ENCODE data around the gene PXDN. TPM values are rescaled to one million over a fixed set of nuclear protein-coding genes. Genes with fewer than 3 reads are reported as not detected.

Gene PXDN
- total RNA-seq, 2 donors from 2014 or later = 29.5 to 40.8 TPM

- WGBS = 20% methylated on average over 23 of the region's 24 CpGs
- TF ChIP-seq POLR2A (IDR thresholded peaks at IDR 0.05) = no peak
- peak; percentile 26 to 78 (median 64) for TF ChIP-seq CTCF (IDR thresholded peaks at IDR 0.05)
- TF ChIP-seq POLR2AphosphoS5 (IDR thresholded peaks at IDR 0.05) = peak; percentile 27
- H3K27ac ChIP-seq = peak overlapping the region in 1 of 2 donors; percentile 18
- no peak overlapping the region for H3K4me3 ChIP-seq
- H3K27me3 ChIP-seq (replicated peaks; ENCODE audit: insufficient read depth) = no peaks in the 10 kb centered on the region
- peak; percentile 74 for DNase-seq (ENCODE audit: low spot score)
- no peaks in the 10 kb centered on the region for H3K9me3 ChIP-seq
- no peaks in the 10 kb centered on the region for H3K4me1 ChIP-seq (replicated peaks)
- intact Hi-C loops (cut with DNase I) = no loop called here
- no peaks in the 10 kb centered on the region for H3K36me3 ChIP-seq
These were observed 6.8 kb upstream of the PXDN start for GRCh38 chr2:1750933-1751766.

- no peak for DNase-seq (ENCODE audit: low spot score)
- Histone ChIP-seq H3K27me3 (replicated peaks; ENCODE audit: insufficient read depth) (no peaks in the 10 kb centered on the region), H3K36me3 (no peaks in the 10 kb centered on the region), H3K9me3 (no peaks in the 10 kb centered on the region), H3K4me1 (replicated peaks) (no peaks in the 10 kb centered on the region), H3K27ac (no peak overlapping the region), H3K4me3 (no peak overlapping the region)
- WGBS = 22% methylated on average over 5 of the region's 5 CpGs
- TF ChIP-seq POLR2A (IDR thresholded peaks at IDR 0.05) = no peak
- TF ChIP-seq CTCF (IDR thresholded peaks at IDR 0.05) = no peak
- no peak for TF ChIP-seq POLR2AphosphoS5 (IDR thresholded peaks at IDR 0.05)
- intact Hi-C loops (cut with DNase I) = no loop called here
These were observed 6.1 kb upstream of the PXDN start for GRCh38 chr2:1750270-1750932.

GRCh38 chr2:1749489-1750119 lies 5.3 kb upstream of the PXDN start:
- intact Hi-C loops (cut with DNase I) = loop anchor here (10.0 kb wide), 1 partner anchor 1075 kb away; the partner anchor contains the start of gene TMEM18
- 81% methylated on average over 9 of the region's 9 CpGs for WGBS
- DNase-seq (ENCODE audit: low spot score) = no peak
- H3K4me1 ChIP-seq (replicated peaks) = no peaks in the 10 kb centered on the region
- H3K27me3 ChIP-seq (replicated peaks; ENCODE audit: insufficient read depth) = no peaks in the 10 kb centered on the region
- H3K27ac ChIP-seq = no peak overlapping the region
- no peak for TF ChIP-seq POLR2A (IDR thresholded peaks at IDR 0.05)
- no peak for TF ChIP-seq CTCF (IDR thresholded peaks at IDR 0.05)
- no peak for TF ChIP-seq POLR2AphosphoS5 (IDR thresholded peaks at IDR 0.05)
- H3K4me3 ChIP-seq = no peak overlapping the region
- H3K9me3 ChIP-seq = no peaks in the 10 kb centered on the region
- H3K36me3 ChIP-seq = no peaks in the 10 kb centered on the region

- 74% methylated on average over 17 of the region's 17 CpGs for WGBS
- no peak for DNase-seq (ENCODE audit: low spot score)
- Histone ChIP-seq H3K4me3 (no peak overlapping the region), H3K36me3 (no peaks in the 10 kb centered on the region), H3K27me3 (replicated peaks; ENCODE audit: insufficient read depth) (no peaks in the 10 kb centered on the region), H3K27ac (no peak overlapping the region), H3K9me3 (no peaks in the 10 kb centered on the region), H3K4me1 (replicated peaks) (no peaks in the 10 kb centered on the region)
- intact Hi-C loops (cut with DNase I) = loop anchor here (10.0 kb wide), 1 partner anchor 1074 kb away; the partner anchor contains the start of gene TMEM18
- TF ChIP-seq CTCF (IDR thresholded peaks at IDR 0.05) = no peak
- no peak for TF ChIP-seq POLR2A (IDR thresholded peaks at IDR 0.05)
- TF ChIP-seq POLR2AphosphoS5 (IDR thresholded peaks at IDR 0.05) = no peak
These were observed 4.6 kb upstream of the PXDN start for GRCh38 chr2:1748741-1749488.
